Measurements from ENCODE around the gene GET3.

- TF ChIP-seq CTCF (IDR thresholded peaks at IDR 0.05; ENCODE audit: borderline replicate concordance, extremely low read depth, low read length, poor library complexity, severe bottlenecking) (no peak), EZH2 (IDR thresholded peaks at IDR 0.05; ENCODE audit: borderline replicate concordance, low read depth, low read length, severe bottlenecking) (no peak)
Measured at GRCh38 chr19:12787458-12787857, 50.2 kb downstream of the GET3 start.

Data from DND-41 (cell line).